Measurements from ENCODE around the gene WHRN. TPM values are rescaled to one million over a fixed set of nuclear protein-coding genes. Genes with fewer than 3 reads are reported as not detected.

The WHRN gene
- total RNA-seq, 1 donor from 2014 or later, result 11.9 TPM

DNA sequence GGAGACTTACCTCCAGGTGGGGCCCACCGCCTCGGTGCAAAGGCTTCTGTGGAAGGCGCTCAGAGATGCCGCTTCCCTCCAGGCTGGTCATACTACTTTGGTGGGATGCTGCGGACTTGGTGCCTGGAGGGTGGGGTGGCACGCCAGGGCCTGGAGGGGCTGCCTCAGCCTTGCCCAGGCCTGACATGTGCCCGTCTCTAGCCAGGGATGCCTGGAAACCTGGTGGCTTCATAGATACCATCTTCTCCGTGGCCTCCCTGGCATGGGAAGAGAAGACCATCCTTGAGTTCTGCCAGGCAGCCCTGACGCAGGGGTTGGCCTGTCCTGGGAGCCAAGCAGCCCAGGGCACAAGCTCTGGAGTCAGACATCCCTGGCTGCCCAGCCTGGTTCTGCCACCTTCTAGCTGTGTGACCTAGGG lies 147.4 kb downstream of the WHRN start:
- no peaks in the 10 kb centered on the region for H3K27me3 Mint-ChIP-seq
- TF ChIP-seq, protein P1, sequence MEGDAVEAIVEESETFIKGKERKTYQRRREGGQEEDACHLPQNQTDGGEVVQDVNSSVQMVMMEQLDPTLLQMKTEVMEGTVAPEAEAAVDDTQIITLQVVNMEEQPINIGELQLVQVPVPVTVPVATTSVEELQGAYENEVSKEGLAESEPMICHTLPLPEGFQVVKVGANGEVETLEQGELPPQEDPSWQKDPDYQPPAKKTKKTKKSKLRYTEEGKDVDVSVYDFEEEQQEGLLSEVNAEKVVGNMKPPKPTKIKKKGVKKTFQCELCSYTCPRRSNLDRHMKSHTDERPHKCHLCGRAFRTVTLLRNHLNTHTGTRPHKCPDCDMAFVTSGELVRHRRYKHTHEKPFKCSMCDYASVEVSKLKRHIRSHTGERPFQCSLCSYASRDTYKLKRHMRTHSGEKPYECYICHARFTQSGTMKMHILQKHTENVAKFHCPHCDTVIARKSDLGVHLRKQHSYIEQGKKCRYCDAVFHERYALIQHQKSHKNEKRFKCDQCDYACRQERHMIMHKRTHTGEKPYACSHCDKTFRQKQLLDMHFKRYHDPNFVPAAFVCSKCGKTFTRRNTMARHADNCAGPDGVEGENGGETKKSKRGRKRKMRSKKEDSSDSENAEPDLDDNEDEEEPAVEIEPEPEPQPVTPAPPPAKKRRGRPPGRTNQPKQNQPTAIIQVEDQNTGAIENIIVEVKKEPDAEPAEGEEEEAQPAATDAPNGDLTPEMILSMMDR (IDR thresholded peaks at IDR 0.05; ENCODE audit: unreplicated experiment), result no peak
- DNase-seq (ENCODE audit: low spot score, unreplicated experiment), result no peak
- H3K9me3 Mint-ChIP-seq (ENCODE audit: low read depth), result no peaks in the 10 kb centered on the region
- H3K36me3 Mint-ChIP-seq (ENCODE audit: insufficient read depth), result peaks cover 22% of the 10 kb centered on the region
- H3K27ac Mint-ChIP-seq, result no peak overlapping the region
- no peak overlapping the region for H3K4me3 Mint-ChIP-seq (ENCODE audit: low read depth)
- H3K4me1 Mint-ChIP-seq (ENCODE audit: low read depth), result no peaks in the 10 kb centered on the region

DNA sequence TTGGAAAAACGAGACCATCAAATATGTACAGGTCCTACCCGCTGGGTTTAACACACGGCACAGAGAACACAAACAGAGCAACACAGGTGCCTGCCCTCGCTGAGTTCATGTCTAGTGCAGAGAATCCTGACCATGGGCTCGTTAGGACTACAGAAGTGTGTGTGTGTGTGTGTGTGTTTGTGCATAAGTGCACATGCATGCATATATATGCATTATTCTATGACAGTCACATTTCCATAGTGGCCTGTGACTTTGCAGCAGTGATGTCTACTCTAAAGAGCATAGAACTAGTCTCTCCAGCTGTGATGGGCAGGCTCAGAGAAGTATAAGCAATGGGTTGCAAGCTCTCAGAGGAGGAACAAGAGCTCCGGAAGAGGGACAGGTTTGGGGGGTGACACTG lies 147.9 kb downstream of the WHRN start:
- H3K4me1 Mint-ChIP-seq (ENCODE audit: low read depth), result no peaks in the 10 kb centered on the region

DNA sequence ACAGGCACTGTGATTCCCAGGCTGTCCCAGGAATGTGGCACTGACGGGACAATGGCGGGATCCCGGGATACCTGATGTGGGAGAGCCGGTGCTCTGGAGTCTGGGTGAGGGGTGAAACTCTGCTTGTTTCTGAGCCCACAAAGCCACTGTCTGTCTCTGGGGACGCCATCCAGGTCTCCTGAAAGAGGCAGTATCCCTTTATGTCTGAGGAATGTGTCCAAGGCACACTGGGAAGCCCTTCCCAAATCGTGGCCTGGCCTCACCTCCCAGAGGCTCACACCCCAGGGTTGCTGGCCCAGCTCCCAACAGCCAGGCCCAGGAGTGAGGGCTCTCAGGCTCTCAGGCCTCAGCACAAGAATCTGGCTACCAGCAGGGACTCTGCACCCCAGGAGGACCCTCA lies 148.5 kb downstream of the WHRN start:
- Mint-ChIP-seq H3K27me3 (no peaks in the 10 kb centered on the region), H3K36me3 (ENCODE audit: insufficient read depth) (peaks cover 24% of the 10 kb centered on the region), H3K4me1 (ENCODE audit: low read depth) (no peaks in the 10 kb centered on the region), H3K4me3 (ENCODE audit: low read depth) (no peak overlapping the region), H3K27ac (no peak overlapping the region), H3K9me3 (ENCODE audit: low read depth) (no peaks in the 10 kb centered on the region)
- no peak for DNase-seq (ENCODE audit: low spot score, unreplicated experiment)
- TF ChIP-seq, protein P1 (IDR thresholded peaks at IDR 0.05; ENCODE audit: unreplicated experiment), result no peak

More for the DNA sequence above, 147.9 kb downstream of the WHRN start:
- TF ChIP-seq, protein P1 (IDR thresholded peaks at IDR 0.05; ENCODE audit: unreplicated experiment), result no peak
- H3K27ac Mint-ChIP-seq, result no peak overlapping the region
- H3K9me3 Mint-ChIP-seq (ENCODE audit: low read depth), result no peaks in the 10 kb centered on the region
- H3K27me3 Mint-ChIP-seq, result no peaks in the 10 kb centered on the region
- peaks cover 22% of the 10 kb centered on the region for H3K36me3 Mint-ChIP-seq (ENCODE audit: insufficient read depth)
- no peak for DNase-seq (ENCODE audit: low spot score, unreplicated experiment)
- H3K4me3 Mint-ChIP-seq (ENCODE audit: low read depth), result no peak overlapping the region

DNA sequence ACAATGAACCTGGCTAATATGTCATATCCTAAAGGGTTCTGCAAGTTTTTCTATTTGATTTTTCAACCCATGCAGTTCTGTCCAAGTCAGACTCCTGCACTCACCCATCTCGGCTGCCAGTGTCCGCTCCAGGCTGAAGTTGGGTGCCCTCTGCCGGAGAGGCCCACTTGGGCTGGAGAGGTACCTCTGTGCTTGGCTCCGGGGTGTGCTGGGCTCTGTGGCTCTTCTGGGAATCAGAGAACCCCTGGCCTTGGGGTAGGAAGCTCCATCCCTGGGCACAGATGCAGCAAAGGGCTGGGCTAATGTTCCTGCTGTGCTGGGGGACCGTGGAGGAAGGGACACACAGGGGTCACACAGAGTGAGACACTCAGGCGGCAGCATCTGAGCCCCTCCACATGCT lies 149.5 kb downstream of the WHRN start:
- Mint-ChIP-seq H3K4me1 (ENCODE audit: low read depth) (no peaks in the 10 kb centered on the region), H3K27me3 (no peaks in the 10 kb centered on the region), H3K9me3 (ENCODE audit: low read depth) (no peaks in the 10 kb centered on the region), H3K36me3 (ENCODE audit: insufficient read depth) (peaks cover 18% of the 10 kb centered on the region), H3K4me3 (ENCODE audit: low read depth) (no peak overlapping the region), H3K27ac (no peak overlapping the region)
- DNase-seq (ENCODE audit: low spot score, unreplicated experiment), result no peak
- TF ChIP-seq, protein P1 (IDR thresholded peaks at IDR 0.05; ENCODE audit: unreplicated experiment), result no peak

Other genes starting within 250 kb of the WHRN start
- 9.3 and 10.8 TPM in 2 replicates for gene ORM1, start 182.4 kb downstream of the WHRN start, total RNA-seq
- gene ORM2, start 175.6 kb downstream of the WHRN start, total RNA-seq, result 3.2 and 5.4 TPM in 2 replicates
- gene AKNA, start 117.5 kb downstream of the WHRN start, total RNA-seq, result 19.3 and 24.6 TPM in 2 replicates
- gene ATP6V1G1, start 82.3 kb upstream of the WHRN start, total RNA-seq, result 121 and 123 TPM in 2 replicates
- 6.5 and 7.1 TPM in 2 replicates for gene TMEM268, start 105.8 kb upstream of the WHRN start, total RNA-seq
- gene TEX53, start 152.3 kb upstream of the WHRN start, total RNA-seq, result not detected in 2 replicates
- not detected in 2 replicates for gene TEX48, start 176.7 kb upstream of the WHRN start, total RNA-seq